K562 (cell line): ENCODE measurements around the gene SERGEF. TPM values are rescaled to one million over a fixed set of nuclear protein-coding genes. Genes with fewer than 3 reads are reported as not detected.

Source experiments
- ATAC-seq: fragments of 200-7000 bp; cut with Tn5 transposase; 3 replicates; pipeline ENCODE4 v1.9.1; 2020; ENCODE audit warnings: moderate library complexity
- BruUV-seq: library from RNA; stranded (reverse); fragments of 400-500 nt; replicated peaks from 2 replicates; lab custom pipeline; 2021; lab: Mats Ljungman, UMichigan
- CTCF ChIA-PET: fragments of 300-600 bp; formaldehyde crosslinking; extraction: SDS; loops from one replicate; lab custom pipeline; 2021; ENCODE audit warnings: low intra/inter-chr PET ratio; lab: Yijun Ruan, JAX
- POLR2A ChIA-PET: fragments of 300-600, 350-650 bp; sonication (Branson Sonifier 250); formaldehyde crosslinking; extraction: SDS; loops from one replicate; lab custom pipeline; 2021; ENCODE audit warnings: antibody characterized with exemption, inconsistent platforms; lab: Yijun Ruan, JAX
- DNase-seq, 4 experiments: peaks; one replicate each; pipeline versions ENCODE4 v3.0.0 to v3.0.0-alpha.2; 2011 to 2018; ENCODE audit warnings: low spot score in 3 of 4, mixed read lengths in 3 of 4; ENCODE audit errors: extremely low read depth in 1 of 4
- FAIRE-seq: peaks from 2 replicates; lab custom pipeline; 2011; peaks lifted over from hg19 to GRCh38; lab: Jason Lieb, UNC
- H2AFZ ChIP-seq: 2 replicates; pipeline ENCODE4 v1.6.0; 2011; ENCODE audit warnings: low read depth, low read length, control low read depth, inconsistent platforms
- H3K27ac ChIP-seq: fragments of 200-600 bp; 3 replicates; pipeline ENCODE4 v1.8.0; 2011; ENCODE audit warnings: low read depth, mild to moderate bottlenecking, control low read depth, inconsistent platforms, low read length, moderate library complexity, mixed read lengths; ENCODE audit errors: extremely low read depth
- H3K27me3 ChIP-seq, 2 experiments: fragments of 300-600 bp in 1 of 2; 2 replicates in 1 of 2; 3 replicates in 1 of 2; pipeline versions ENCODE4 v1.6.0 to v1.8.0; 2011; ENCODE audit warnings: inconsistent platforms in 2 of 2, low read length in 2 of 2, mild to moderate bottlenecking in 1 of 2, mixed read lengths in 1 of 2, moderate library complexity in 1 of 2; ENCODE audit not compliant: control insufficient read depth in 2 of 2, insufficient read depth in 2 of 2
- H3K36me3 ChIP-seq: fragments of 300-600 bp; 3 replicates; pipeline ENCODE4 v1.8.0; 2011; ENCODE audit warnings: mild to moderate bottlenecking, low read length, inconsistent platforms; ENCODE audit not compliant: control insufficient read depth, insufficient read depth
- H3K4me1 ChIP-seq, 2 experiments: fragments of 200-600 bp in 1 of 2; replicated peaks in 1 of 2; 2 replicates in 1 of 2; 3 replicates in 1 of 2; pipeline versions ENCODE4 v1.5.1 to v1.8.0; 2011; ENCODE audit warnings: inconsistent platforms in 2 of 2, low read length in 2 of 2, mild to moderate bottlenecking in 1 of 2, mixed read lengths in 1 of 2, moderate library complexity in 1 of 2; ENCODE audit not compliant: control insufficient read depth in 2 of 2, insufficient read depth in 2 of 2
- H3K4me2 ChIP-seq: 2 replicates; pipeline ENCODE4 v1.6.1; 2011; ENCODE audit warnings: low read length, control low read depth, inconsistent platforms, mixed read lengths; ENCODE audit not compliant: insufficient read depth
- H3K4me3 ChIP-seq: fragments of 200-600 bp; sonication (generic), shearing (Covaris generic); 2 replicates; pipeline ENCODE4 v1.5.1; 2016; ENCODE audit warnings: control low read depth, inconsistent platforms
- H3K79me2 ChIP-seq: fragments of 200-600 bp; 3 replicates; pipeline ENCODE4 v1.8.0; 2011; ENCODE audit warnings: low read length, inconsistent platforms; ENCODE audit not compliant: control insufficient read depth, insufficient read depth
- H3K9ac ChIP-seq, 2 experiments: 2 replicates each; pipeline versions ENCODE4 v1.6.0 to v1.6.1; 2011; ENCODE audit warnings: low read depth in 2 of 2, low read length in 2 of 2, control low read depth in 1 of 2, inconsistent platforms in 1 of 2, mild to moderate bottlenecking in 1 of 2, mixed read lengths in 1 of 2; ENCODE audit not compliant: insufficient read depth in 1 of 2
- H3K9me1 ChIP-seq: one replicate; pipeline ENCODE4 v1.6.0; 2011; ENCODE audit warnings: inconsistent platforms, mild to moderate bottlenecking, low read length, moderate library complexity; ENCODE audit not compliant: control insufficient read depth, insufficient read depth
- H3K9me3 ChIP-seq: replicated peaks from 2 replicates; pipeline ENCODE4 v1.5.1; 2011; ENCODE audit warnings: low read depth, low read length, inconsistent platforms; ENCODE audit not compliant: control insufficient read depth, insufficient read depth
- H4K20me1 ChIP-seq: replicated peaks from 2 replicates; pipeline ENCODE4 v1.6.1; 2011; ENCODE audit warnings: low read length, inconsistent platforms, mixed read lengths; ENCODE audit not compliant: control insufficient read depth, insufficient read depth
- CBX2 ChIP-seq: fragments of 200-600 bp; sonication (generic); IDR thresholded peaks from one replicate; pipeline ENCODE4 v1.6.1; 2012; ENCODE audit warnings: mild to moderate bottlenecking, low read length, inconsistent platforms; ENCODE audit not compliant: insufficient read depth, poor library complexity, severe bottlenecking
- DLX4 ChIP-seq: fragments of 250-450 bp; sonication (Bioruptor Pico); IDR thresholded peaks from 2 replicates; pipeline ENCODE4 v1.6.1; 2021; ENCODE audit warnings: mild to moderate bottlenecking
- E2F6 ChIP-seq, 2 experiments: IDR thresholded peaks; 2 replicates each; pipeline ENCODE4 v1.6.1; 2011; ENCODE audit warnings: borderline replicate concordance in 1 of 2, control low read depth in 1 of 2, low read depth in 1 of 2, low read length in 1 of 2, mild to moderate bottlenecking in 1 of 2, mixed read lengths in 1 of 2, moderate library complexity in 1 of 2; ENCODE audit not compliant: insufficient read depth in 1 of 2, insufficient read length in 1 of 2, poor library complexity in 1 of 2, severe bottlenecking in 1 of 2; ENCODE audit errors: extremely low read depth in 1 of 2
- GATA2 ChIP-seq: sonication (generic); formaldehyde crosslinking; IDR thresholded peaks from 2 replicates; pipeline ENCODE4 v1.4.0; 2020; ENCODE audit warnings: mild to moderate bottlenecking, missing genetic modification reagents
- ZFP91 ChIP-seq: sonication (generic); formaldehyde crosslinking; IDR thresholded peaks from 2 replicates; pipeline ENCODE4 v1.8.0; 2022; ENCODE audit warnings: mild to moderate bottlenecking, missing genetic modification reagents
- ZNF551 ChIP-seq: fragments of 250-450 bp; sonication (Bioruptor Pico); IDR thresholded peaks from 2 replicates; pipeline ENCODE4 v1.5.0; 2021; ENCODE audit warnings: mild to moderate bottlenecking, moderate library complexity
- WGBS: fragments of 100-300 bp; shearing (Covaris generic); methylation state at CpG from one replicate; pipeline ENCODE4 v1.1.6; 2016; ENCODE audit warnings: low coverage, mixed read lengths; ENCODE audit not compliant: insufficient coverage; ENCODE audit errors: missing lambda C conversion rate; 5-methylcytosine and 5-hydroxymethylcytosine counted together
- in situ Hi-C: fragments of 300-500 bp; cut with MboI; formaldehyde crosslinking; loops from 4 replicates; pipeline ENCODE4 v1.15.0; 2018; ENCODE audit warnings: inconsistent platforms, mixed read lengths
- intact Hi-C: fragments of 100-400 bp; cut with micrococcal nuclease; formaldehyde crosslinking; loops from 2 replicates; pipeline ENCODE4 v1.14.2; 2022
- polyA plus RNA-seq, 8 experiments: library from polyadenylated mRNA; depleted of rRNA in 4 of 8; stranded (reverse) in 5 of 8; unstranded in 3 of 8; fragments of >200 nt; fragmentation: Nextera tagmentation in 2 of 8; fragmentation: Illumina TruSeq in 1 of 8; extraction: Ambion mirVana in 2 of 8; extraction: Trizol in 1 of 8; gene quantifications; 2 replicates each; pipeline versions ENCODE4 v1.2.1 to v1.2.3, GENCODE V29; 2011 to 2014; ENCODE audit warnings: inconsistent platforms in 1 of 8, missing spikeins in 1 of 8
- total RNA-seq, 7 experiments: library from RNA; depleted of rRNA in 6 of 7; stranded (reverse); fragments of >200 nt in 6 of 7; fragmentation: Illumina TruSeq in 2 of 7; extraction: Trizol in 2 of 7; gene quantifications; 2 replicates each; pipeline versions ENCODE4 v1.2.1 to v1.2.3, GENCODE V29; 2011 to 2021; ENCODE audit warnings: low replicate concordance in 1 of 7

The SERGEF gene
- total and polyA plus RNA-seq, 9 of the 15 experiments (the other 6 are each of a cell fraction or from before 2014, with no cell fraction given), result 10.2 to 28.0 (median 19.9) TPM

GRCh38 chr11:18054511-18055103 lies 41.8 kb upstream of the SERGEF start:
- H3K27me3 ChIP-seq, result no peaks in the 10 kb centered on the region; a peak in 1 of 5 replicates
- H3K9me3 ChIP-seq, result no peaks in the 10 kb centered on the region
- WGBS, result 24% methylated on average over 10 of the region's 10 CpGs
- no peak overlapping the region; a peak in 1 of 4 replicates for H3K9ac ChIP-seq
- no peak overlapping the region; the same call in 1 of the 2 replicates for H3K4me2 ChIP-seq
- CTCF ChIA-PET, result no interaction called here
- intact Hi-C loops (no loop called here), in situ Hi-C loops (no loop called here)
- ATAC-seq, result peak; percentile 48; the same call in 2 of the 3 replicates
- BruUV-seq, result no TSS peak
- H3K4me1 ChIP-seq, result no peaks in the 10 kb centered on the region
- H3K9me1 ChIP-seq, result no peaks in the 10 kb centered on the region
- H3K27ac ChIP-seq, result no peak overlapping the region
- peak overlapping the region; percentile 10; the same call in 1 of the 2 replicates for H2AFZ ChIP-seq
- TF ChIP-seq E2F6 (IDR thresholded peaks at IDR 0.05; ENCODE audit: borderline replicate concordance in 1 of 2, extremely low read depth in 1 of 2, insufficient read depth in 1 of 2, insufficient read length in 1 of 2, low read depth in 1 of 2, low read length in 1 of 2, poor library complexity in 1 of 2, severe bottlenecking in 1 of 2) (no peak), DLX4 (CRISPR knock-in tag) (no peak), ZNF551 (no peak), CBX2 (no peak), ZFP91 (CRISPR knock-in tag) (no peak), GATA2 (CRISPR knock-in tag) (no peak)
- peaks cover 5% of the 10 kb centered on the region; the same call in 1 of the 2 replicates for H4K20me1 ChIP-seq
- no peaks in the 10 kb centered on the region for H3K36me3 ChIP-seq
- POLR2A ChIA-PET, result no interaction called here
- H3K4me3 ChIP-seq, result no peak overlapping the region
- no peak for DNase-seq
- H3K79me2 ChIP-seq, result no peaks in the 10 kb centered on the region
- no peak for FAIRE-seq
